GM12878 (cell line): ENCODE data around the gene GYPC. TPM values are rescaled to one million over a fixed set of nuclear protein-coding genes. Genes with fewer than 3 reads are reported as not detected.

Source experiments
- ATAC-seq: fragments of 200-7000 bp; cut with Tn5 transposase; 3 replicates; pipeline ENCODE4 v1.9.1; 2020; ENCODE audit warnings: mild to moderate bottlenecking, moderate library complexity
- BruUV-seq: library from RNA; stranded (reverse); fragments of 400-500 nt; replicated peaks from 2 replicates; lab custom pipeline; 2021; lab: Mats Ljungman, UMichigan
- CTCF ChIA-PET: fragments of 300-600 bp; sonication (Branson Sonifier 250); formaldehyde crosslinking; extraction: SDS; loops from one replicate; lab custom pipeline; 2021; ENCODE audit warnings: inconsistent platforms; lab: Yijun Ruan, JAX
- POLR2A ChIA-PET: fragments of 350-600 bp; formaldehyde crosslinking; extraction: SDS; loops from one replicate; lab custom pipeline; 2021; ENCODE audit warnings: inconsistent platforms; lab: Charles Lee
- RAD21 ChIA-PET: fragments of 300-600 bp; sonication (Branson Sonifier 250); formaldehyde crosslinking; loops from one replicate; lab custom pipeline; 2023; ENCODE audit warnings: antibody characterized with exemption; ENCODE audit not compliant: unreplicated experiment; lab: Charles Lee
- SMC1A ChIA-PET: fragments of 300-600 bp; sonication (Branson Sonifier 250); formaldehyde crosslinking; loops from one replicate; lab custom pipeline; 2023; ENCODE audit not compliant: unreplicated experiment, uncharacterized antibody; lab: Charles Lee
- DNase-seq: peaks from one replicate; pipeline ENCODE4 v3.0.0-alpha.2; 2011; ENCODE audit warnings: low read depth, low spot score
- FAIRE-seq: peaks from 3 replicates; lab custom pipeline; 2011; peaks lifted over from hg19 to GRCh38; lab: Jason Lieb, UNC
- H2AFZ ChIP-seq: 2 replicates; pipeline ENCODE4 v1.6.0; 2011; ENCODE audit warnings: low read depth, low read length, control low read depth; ENCODE audit not compliant: control insufficient read depth
- H3K27ac ChIP-seq: 2 replicates; pipeline ENCODE4 v1.5.1; 2011; ENCODE audit warnings: control low read depth; ENCODE audit not compliant: control insufficient read depth, insufficient read depth
- H3K27me3 ChIP-seq, 2 experiments: replicated peaks in 1 of 2; 2 replicates each; pipeline versions ENCODE4 v1.6.0 to v1.6.1; 2011; ENCODE audit warnings: low read length in 1 of 2; ENCODE audit not compliant: control insufficient read depth in 2 of 2, insufficient read depth in 2 of 2
- H3K36me3 ChIP-seq, 2 experiments: 2 replicates each; pipeline ENCODE4 v1.5.1; 2011; ENCODE audit warnings: low read length in 1 of 2; ENCODE audit not compliant: control insufficient read depth in 2 of 2, insufficient read depth in 2 of 2
- H3K4me1 ChIP-seq: 2 replicates; pipeline ENCODE4 v1.6.1; 2011; ENCODE audit warnings: mild to moderate bottlenecking, low read length, moderate library complexity, mixed read lengths; ENCODE audit not compliant: control insufficient read depth, insufficient read depth
- H3K4me2 ChIP-seq: 2 replicates; pipeline ENCODE4 v1.6.0; 2011; ENCODE audit warnings: control low read depth; ENCODE audit not compliant: control insufficient read depth, insufficient read depth
- H3K4me3 ChIP-seq: fragments of 200-600 bp; sonication (generic); 2 replicates; pipeline ENCODE4 v1.5.1; 2016
- H3K79me2 ChIP-seq: 2 replicates; pipeline ENCODE4 v1.6.0; 2011; ENCODE audit warnings: low read length; ENCODE audit not compliant: control insufficient read depth, insufficient read depth
- H3K9ac ChIP-seq: 2 replicates; pipeline ENCODE4 v1.8.0; 2011; ENCODE audit warnings: low read length, control low read depth, mixed read lengths; ENCODE audit not compliant: control insufficient read depth, insufficient read depth
- H3K9me3 ChIP-seq: replicated peaks from 3 replicates; pipeline ENCODE4 v1.5.1; 2011; ENCODE audit warnings: mild to moderate bottlenecking, low read length; ENCODE audit not compliant: control insufficient read depth, insufficient read depth
- H4K20me1 ChIP-seq: 2 replicates; pipeline ENCODE4 v1.6.0; 2011; ENCODE audit not compliant: control insufficient read depth, insufficient read depth
- ATF2 ChIP-seq: IDR thresholded peaks from 2 replicates; pipeline ENCODE4 v1.6.1; 2012; ENCODE audit warnings: low read length, inconsistent platforms
- BCL11A ChIP-seq: IDR thresholded peaks from 2 replicates; pipeline ENCODE4 v1.6.1; 2011; ENCODE audit warnings: low read depth, low read length
- BCLAF1 ChIP-seq: fragments of 450-650 bp; IDR thresholded peaks from 2 replicates; pipeline ENCODE4 v1.6.1; 2017; ENCODE audit warnings: antibody characterized with exemption, mild to moderate bottlenecking, moderate library complexity
- JUND ChIP-seq: IDR thresholded peaks from 2 replicates; pipeline ENCODE4 v1.6.1; 2012; ENCODE audit warnings: low read depth, mild to moderate bottlenecking, low read length, improper control_type of control experiment, moderate library complexity
- LARP7 ChIP-seq: fragments of 450-650 bp; IDR thresholded peaks from 2 replicates; pipeline ENCODE4 v1.6.1; 2017; ENCODE audit warnings: mild to moderate bottlenecking
- MTA2 ChIP-seq: fragments of 450-650 bp; IDR thresholded peaks from 2 replicates; pipeline ENCODE4 v1.6.1; 2016; ENCODE audit warnings: low read depth, mild to moderate bottlenecking, moderate library complexity
- MYB ChIP-seq: fragments of 150-350 bp; IDR thresholded peaks from 2 replicates; pipeline ENCODE4 v1.6.1; 2014; ENCODE audit warnings: mild to moderate bottlenecking, low read depth, low read length, borderline replicate concordance
- NBN ChIP-seq: fragments of 450-650 bp; IDR thresholded peaks from 2 replicates; pipeline ENCODE4 v1.6.1; 2016
- NFXL1 ChIP-seq: fragments of 450-650 bp; IDR thresholded peaks from 2 replicates; pipeline ENCODE4 v1.6.1; 2017; ENCODE audit warnings: antibody characterized with exemption, mild to moderate bottlenecking, borderline replicate concordance
- POU2F2 ChIP-seq: IDR thresholded peaks from 3 replicates; pipeline ENCODE4 v1.6.1; 2011; ENCODE audit warnings: low read depth, mild to moderate bottlenecking, low read length, borderline replicate concordance
- RCOR1 ChIP-seq: conservative IDR thresholded peaks from 2 replicates; pipeline ENCODE4 v1.6.1; 2012; ENCODE audit warnings: low read depth, low read length, improper control_type of control experiment
- RFX5 ChIP-seq: IDR thresholded peaks from 2 replicates; pipeline ENCODE4 v1.6.1; 2011; ENCODE audit warnings: low read depth, low read length, improper control_type of control experiment
- SMAD5 ChIP-seq: IDR thresholded peaks from 2 replicates; pipeline ENCODE4 v1.6.1; 2016; ENCODE audit warnings: antibody characterized with exemption, low read depth
- SMARCA5 ChIP-seq: fragments of 450-650 bp; IDR thresholded peaks from 2 replicates; pipeline ENCODE4 v1.6.1; 2017; ENCODE audit warnings: mild to moderate bottlenecking
- SMC3 ChIP-seq: IDR thresholded peaks from 2 replicates; pipeline ENCODE4 v1.6.1; 2011; ENCODE audit warnings: low read length, improper control_type of control experiment, borderline replicate concordance
- SUZ12 ChIP-seq: fragments of 200-600 bp; sonication (generic); IDR thresholded peaks from one replicate; pipeline ENCODE4 v1.6.1; 2018; ENCODE audit warnings: antibody characterized with exemption, mild to moderate bottlenecking; ENCODE audit not compliant: unreplicated experiment
- YY1 ChIP-seq: IDR thresholded peaks from 2 replicates; pipeline ENCODE4 v1.6.1; 2011; ENCODE audit warnings: low read depth, mild to moderate bottlenecking, low read length
- ZNF217 ChIP-seq: fragments of 450-650 bp; IDR thresholded peaks from 2 replicates; pipeline ENCODE4 v1.6.1; 2017; ENCODE audit warnings: antibody characterized with exemption, mild to moderate bottlenecking
- ZNF274 ChIP-seq: IDR thresholded peaks from one replicate; pipeline ENCODE4 v1.8.0; 2011; ENCODE audit not compliant: insufficient read length, insufficient read depth
- ZZZ3 ChIP-seq: IDR thresholded peaks from 2 replicates; pipeline ENCODE4 v1.6.1; 2011; ENCODE audit warnings: low read depth; ENCODE audit not compliant: control insufficient read depth, insufficient read length
- WGBS: methylation state at CpG from one replicate; pipeline ENCODE4 v1.1.6; 2016; ENCODE audit warnings: low lambda C conversion rate; ENCODE audit not compliant: insufficient replicate concordance, insufficient coverage; ENCODE audit errors: missing lambda C conversion rate; 5-methylcytosine and 5-hydroxymethylcytosine counted together
- in situ Hi-C: fragments of 300-500 bp; cut with MboI; formaldehyde crosslinking; loops from 9 replicates; pipeline ENCODE4 v1.14.3; 2018; ENCODE audit warnings: mixed read lengths
- intact Hi-C: fragments of 100-400 bp; cut with micrococcal nuclease; formaldehyde crosslinking; loops from one replicate; pipeline ENCODE4 v1.14.2; 2022; ENCODE audit not compliant: unreplicated experiment
- polyA plus RNA-seq, 11 experiments: library from polyadenylated mRNA; depleted of rRNA in 4 of 11; unstranded in 6 of 11; stranded (reverse) in 5 of 11; fragments of >200 nt; fragmentation: Nextera tagmentation in 4 of 11; fragmentation: Illumina TruSeq in 1 of 11; extraction: Ambion mirVana in 4 of 11; extraction: Trizol in 1 of 11; gene quantifications; 1 replicate in 1 of 11; 2 replicates in 10 of 11; pipeline versions ENCODE4 v1.2.1 to v1.2.3, GENCODE V29; 2011 to 2016; ENCODE audit warnings: inconsistent platforms in 2 of 11, missing spikeins in 2 of 11, low read depth in 1 of 11
- total RNA-seq, 4 experiments: library from RNA; depleted of rRNA in 3 of 4; stranded (reverse); fragments of >200 nt in 3 of 4; fragmentation: Illumina TruSeq in 1 of 4; extraction: Trizol in 1 of 4; gene quantifications; 2 replicates each; pipeline versions ENCODE4 v1.2.1 to v1.2.3, GENCODE V29; 2013 to 2021

The GYPC gene
- total and polyA plus RNA-seq, 10 of the 15 experiments (the other 5 are each of a cell fraction or from before 2014, with no cell fraction given) = 26.2 to 150 (median 81.4) TPM

GRCh38 chr2:126653109-126653508, 2.8 kb upstream of the GYPC start:
- H2AFZ ChIP-seq = no peak overlapping the region
- H3K4me2 ChIP-seq = no peak overlapping the region
- ATAC-seq (no peak), FAIRE-seq (no peak), DNase-seq (no peak)
- peaks cover 21% of the 10 kb centered on the region for H3K79me2 ChIP-seq
- BruUV-seq = no TSS peak
- no peak overlapping the region for H3K4me3 ChIP-seq
- H3K4me1 ChIP-seq = peaks cover 15% of the 10 kb centered on the region
- H3K9me3 ChIP-seq = no peaks in the 10 kb centered on the region; the same call in 2 of the 3 replicates
- H3K27ac ChIP-seq = no peak overlapping the region
- ChIA-PET SMC1A (interaction anchor here (1.7 to 2.0 kb wide), 3 partner anchors 8 to 12 kb away, joined by 4 to 7 read pairs (median 4); no protein-coding TSS in a partner anchor), CTCF (interaction anchor here (1.0 to 1.1 kb wide), 3 partner anchors 12 to 125 kb away, joined by 3 to 4 read pairs (median 3); no protein-coding TSS in a partner anchor), RAD21 (interaction anchor here (1.4 kb wide), 1 partner anchor 36 kb away, joined by 5 read pairs; no protein-coding TSS in a partner anchor), POLR2A (interaction anchor here (1.2 kb wide), 1 partner anchor 10 kb away, joined by 3 read pairs; no protein-coding TSS in a partner anchor)
- H3K36me3 ChIP-seq = 0 out of 4 replicates have a peak, but pooled peaks cover 0 to 1% of the 10 kb centered on the region in 2 experiments
- 98% methylated on average over 4 of the region's 4 CpGs for WGBS
- intact Hi-C loops (no loop called here), in situ Hi-C loops (loop anchor here (25.0 kb wide), 1 partner anchor 734 kb away; the partner anchor contains the start of gene MAP3K2)
- H3K9ac ChIP-seq = no peak overlapping the region
- no peaks in the 10 kb centered on the region for H3K27me3 ChIP-seq
- H4K20me1 ChIP-seq = no peaks in the 10 kb centered on the region
- TF ChIP-seq SMARCA5 (no peak), YY1 (no peak), JUND (no peak), LARP7 (no peak), NFXL1 (no peak), ZNF217 (no peak), RFX5 (no peak), RCOR1 (no peak), SUZ12 (no peak), SMAD5 (no peak), NBN (no peak), ZZZ3 (no peak), MTA2 (no peak), MYB (no peak), POU2F2 (no peak), BCLAF1 (no peak), SMC3 (no peak), BCL11A (no peak), ATF2 (no peak), ZNF274 (no peak)
